PC-3 (cell line): Measurements from ENCODE around the gene TMEM214. TPM values are rescaled to one million over a fixed set of nuclear protein-coding genes. Genes with fewer than 3 reads are reported as not detected.
A peak's percentile ranks its signal among the peaks of the same experiment; 100 is the strongest.

Experiments used
- ATAC-seq: fragments of 200-7000 bp; cut with Tn5 transposase; 2 replicates; pipeline ENCODE4 v1.9.1; 2020; ENCODE audit warnings: mild to moderate bottlenecking, moderate library complexity
- BruUV-seq: library from RNA; stranded (reverse); fragments of 400-500 nt; replicated peaks from 2 replicates; lab custom pipeline; 2021; lab: Mats Ljungman, UMichigan
- CTCF ChIA-PET: fragments of 300-600 bp; sonication (Branson Sonifier 250); formaldehyde crosslinking; loops from one replicate; lab custom pipeline; 2022; ENCODE audit warnings: antibody characterized with exemption; lab: Charles Lee
- POLR2A ChIA-PET: fragments of 300-600 bp; sonication (Branson Sonifier 250); formaldehyde crosslinking; loops from one replicate; lab custom pipeline; 2022; ENCODE audit warnings: antibody characterized with exemption; ENCODE audit not compliant: unreplicated experiment; lab: Charles Lee
- DNase-seq: peaks from one replicate; pipeline ENCODE4 v3.0.0-alpha.2; 2015
- H2AFZ ChIP-seq: fragments of 300-600 bp; sonication (generic); 2 replicates; pipeline ENCODE4 v1.6.0; 2016; ENCODE audit warnings: antibody characterized with exemption, low read length
- H3F3A ChIP-seq: fragments of 300-600 bp; sonication (generic); one replicate; pipeline ENCODE4 v1.6.0; 2017; ENCODE audit warnings: antibody characterized with exemption, low read length, control low read depth, mild to moderate bottlenecking; ENCODE audit not compliant: unreplicated experiment
- H3K27ac ChIP-seq: fragments of 300-600 bp; sonication (generic); 2 replicates; pipeline ENCODE4 v1.5.1; 2016; ENCODE audit warnings: mild to moderate bottlenecking, low read length
- H3K27me3 ChIP-seq: fragments of 300-600 bp; sonication (generic); 2 replicates; pipeline ENCODE4 v1.6.1; 2016; ENCODE audit warnings: low read length, mixed read lengths
- H3K36me3 ChIP-seq: fragments of 300-600 bp; sonication (generic); 2 replicates; pipeline ENCODE4 v1.6.1; 2016; ENCODE audit warnings: low read depth, mixed run types, low read length, mixed read lengths
- H3K4me1 ChIP-seq: fragments of 300-600 bp; sonication (generic); 2 replicates; pipeline ENCODE4 v1.5.1; 2016; ENCODE audit warnings: low read length; ENCODE audit not compliant: insufficient read depth
- H3K4me2 ChIP-seq: fragments of 300-600 bp; sonication (generic); 2 replicates; pipeline ENCODE4 v1.6.0; 2016; ENCODE audit warnings: low read length
- H3K4me3 ChIP-seq: fragments of 300-600 bp; sonication (generic); 2 replicates; pipeline ENCODE4 v1.5.1; 2016; ENCODE audit warnings: mild to moderate bottlenecking, low read length, mixed read lengths
- H3K79me2 ChIP-seq: fragments of 300-600 bp; sonication (generic); 2 replicates; pipeline ENCODE4 v1.6.1; 2017; ENCODE audit warnings: low read length, mixed read lengths
- H3K9ac ChIP-seq: fragments of 300-600 bp; sonication (generic); 2 replicates; pipeline ENCODE4 v1.6.0; 2016; ENCODE audit warnings: mild to moderate bottlenecking, low read length
- H3K9me2 ChIP-seq: fragments of 300-600 bp; sonication (generic); replicated peaks from 2 replicates; pipeline ENCODE4 v1.6.1; 2016; ENCODE audit warnings: mixed run types, low read length, mixed read lengths
- H3K9me3 ChIP-seq: fragments of 300-600 bp; sonication (generic); 2 replicates; pipeline ENCODE4 v1.6.1; 2016; ENCODE audit warnings: low read length, mixed read lengths
- H4K20me1 ChIP-seq: fragments of 300-600 bp; sonication (generic); 2 replicates; pipeline ENCODE4 v1.6.1; 2016; ENCODE audit warnings: low read length, mixed read lengths
- EZH2 ChIP-seq: fragments of 300-600 bp; sonication (generic); IDR thresholded peaks from one replicate; pipeline ENCODE4 v1.6.1; 2017; ENCODE audit warnings: antibody characterized with exemption, mild to moderate bottlenecking, low read length; ENCODE audit not compliant: unreplicated experiment
- EZH2phosphoT487 ChIP-seq: fragments of 300-600 bp; sonication (generic); IDR thresholded peaks from 2 replicates; pipeline ENCODE4 v1.6.1; 2018; ENCODE audit warnings: mild to moderate bottlenecking, antibody characterized with exemption, low read length, borderline replicate concordance
- intact Hi-C: fragments of 100-400 bp; cut with micrococcal nuclease; formaldehyde crosslinking; loops from 2 replicates; pipeline ENCODE4 v1.9.0; 2023
- total RNA-seq: library from RNA; depleted of rRNA; stranded (reverse); fragments of >200 nt; gene quantifications from 2 replicates; pipeline ENCODE4 v1.2.3, GENCODE V29; 2014
- TF ChIP-seq, protein P1 (sequence below): fragments of 300-600 bp; sonication (generic); conservative IDR thresholded peaks from 2 replicates; pipeline ENCODE4 v1.5.1; 2017; ENCODE audit warnings: antibody characterized with exemption, low read depth, mild to moderate bottlenecking, low read length

The TMEM214 gene
- total RNA-seq, 1 experiment from 2014 or later = 43.0 TPM

DNA sequence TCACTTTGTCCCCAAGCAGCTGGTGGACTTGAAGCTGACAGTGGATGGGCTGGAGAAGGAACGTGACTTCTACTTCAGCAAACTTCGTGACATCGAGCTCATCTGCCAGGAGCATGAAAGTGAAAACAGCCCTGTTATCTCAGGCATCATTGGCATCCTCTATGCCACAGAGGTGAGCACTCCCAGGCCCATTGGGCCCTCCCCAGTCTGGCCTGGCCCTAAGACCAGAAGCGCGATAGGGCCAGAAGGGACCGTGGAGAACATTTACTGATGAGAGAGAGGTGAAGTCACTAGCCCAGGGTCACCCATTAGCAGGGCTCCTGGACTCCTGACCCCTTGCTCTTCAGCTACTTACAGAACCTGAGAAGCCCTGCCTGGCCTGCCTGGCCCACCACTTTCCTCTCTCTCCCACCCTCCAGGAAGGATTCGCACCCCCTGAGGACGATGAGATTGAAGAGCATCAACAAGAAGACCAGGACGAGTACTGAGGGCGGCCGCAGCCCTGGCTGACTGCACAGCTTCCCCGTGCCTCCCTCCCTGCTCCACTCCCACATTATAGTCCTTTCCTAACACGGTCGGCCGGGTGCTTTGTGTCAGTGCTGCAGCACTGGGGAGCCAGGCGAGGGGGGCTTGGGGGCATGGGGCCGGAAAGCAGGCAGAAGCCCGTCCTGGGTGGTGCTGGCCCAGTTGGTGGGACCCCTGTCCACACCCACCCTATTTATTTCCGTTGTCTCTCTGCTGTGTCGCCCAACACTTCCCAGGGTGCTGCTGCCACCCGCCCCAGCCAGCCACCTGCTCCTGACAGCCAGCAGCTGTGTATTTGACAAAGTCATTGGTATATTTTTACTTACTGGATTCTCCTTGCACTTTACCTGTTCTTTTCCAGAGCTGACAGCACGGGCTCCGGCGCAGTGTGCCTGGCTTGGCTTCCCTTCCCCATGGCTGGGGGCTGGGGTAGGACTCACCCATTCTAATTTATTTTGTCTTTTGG, 6.6 kb upstream of the TMEM214 start:
- Histone ChIP-seq H3K4me3 (no peak overlapping the region), H4K20me1 (no peaks in the 10 kb centered on the region), H3K4me1 (peaks cover 14% of the 10 kb centered on the region), H3K79me2 (no peaks in the 10 kb centered on the region), H3K4me2 (no peak overlapping the region), H3K27me3 (no peaks in the 10 kb centered on the region), H3F3A (peaks cover under 1% of the 10 kb centered on the region), H2AFZ (no peak overlapping the region), H3K9me3 (no peaks in the 10 kb centered on the region), H3K27ac (no peak overlapping the region), H3K9ac (no peak overlapping the region), H3K36me3 (peaks cover 5% of the 10 kb centered on the region; the same call in 1 of the 2 replicates), H3K9me2 (no peaks in the 10 kb centered on the region)
- TSS peak; percentile 34 for BruUV-seq
- CTCF ChIA-PET = no interaction called here
- intact Hi-C loops = no loop called here
- no peak for ATAC-seq
- DNase-seq = no peak
- TF ChIP-seq, protein P1, sequence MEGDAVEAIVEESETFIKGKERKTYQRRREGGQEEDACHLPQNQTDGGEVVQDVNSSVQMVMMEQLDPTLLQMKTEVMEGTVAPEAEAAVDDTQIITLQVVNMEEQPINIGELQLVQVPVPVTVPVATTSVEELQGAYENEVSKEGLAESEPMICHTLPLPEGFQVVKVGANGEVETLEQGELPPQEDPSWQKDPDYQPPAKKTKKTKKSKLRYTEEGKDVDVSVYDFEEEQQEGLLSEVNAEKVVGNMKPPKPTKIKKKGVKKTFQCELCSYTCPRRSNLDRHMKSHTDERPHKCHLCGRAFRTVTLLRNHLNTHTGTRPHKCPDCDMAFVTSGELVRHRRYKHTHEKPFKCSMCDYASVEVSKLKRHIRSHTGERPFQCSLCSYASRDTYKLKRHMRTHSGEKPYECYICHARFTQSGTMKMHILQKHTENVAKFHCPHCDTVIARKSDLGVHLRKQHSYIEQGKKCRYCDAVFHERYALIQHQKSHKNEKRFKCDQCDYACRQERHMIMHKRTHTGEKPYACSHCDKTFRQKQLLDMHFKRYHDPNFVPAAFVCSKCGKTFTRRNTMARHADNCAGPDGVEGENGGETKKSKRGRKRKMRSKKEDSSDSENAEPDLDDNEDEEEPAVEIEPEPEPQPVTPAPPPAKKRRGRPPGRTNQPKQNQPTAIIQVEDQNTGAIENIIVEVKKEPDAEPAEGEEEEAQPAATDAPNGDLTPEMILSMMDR = no peak
- TF ChIP-seq EZH2 (no peak), EZH2phosphoT487 (no peak)
- POLR2A ChIA-PET = no interaction called here

DNA sequence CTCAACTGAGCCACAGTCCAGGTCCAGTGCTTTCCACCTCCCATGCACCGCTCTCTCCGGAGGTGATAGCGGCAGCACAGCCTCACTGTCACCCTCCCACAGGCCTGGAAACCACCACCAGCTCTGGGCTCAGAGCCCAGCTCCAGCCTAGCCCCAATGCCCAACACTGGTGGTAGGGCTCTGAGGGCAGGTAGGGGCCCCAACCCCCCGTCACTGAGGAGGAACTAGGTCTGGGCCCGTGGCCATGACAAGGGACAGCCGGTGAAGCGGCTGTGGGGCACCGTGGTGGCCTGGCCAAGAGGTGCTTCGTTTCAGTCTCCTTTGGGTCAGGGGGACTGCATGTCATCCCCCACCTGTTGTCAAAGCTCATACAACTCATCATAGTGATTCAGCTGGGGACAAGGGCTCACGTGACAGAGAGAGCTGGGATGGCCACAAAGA, 5.5 kb upstream of the TMEM214 start:
- no peaks in the 10 kb centered on the region for H4K20me1 ChIP-seq
- no peak overlapping the region for H3K27ac ChIP-seq
- TF ChIP-seq EZH2 = no peak
- TF ChIP-seq, protein P1 = no peak
- no peak for TF ChIP-seq EZH2phosphoT487
- no peak overlapping the region for H3K4me2 ChIP-seq
- no peak overlapping the region for H3K9ac ChIP-seq
- no peak overlapping the region for H3K4me3 ChIP-seq
- no peak for ATAC-seq
- intact Hi-C loops = no loop called here
- DNase-seq = no peak
- no peaks in the 10 kb centered on the region for H3K9me3 ChIP-seq
- no peak overlapping the region for H2AFZ ChIP-seq
- H3K4me1 ChIP-seq = peaks cover 3% of the 10 kb centered on the region
- BruUV-seq = no TSS peak
- no peaks in the 10 kb centered on the region for H3K79me2 ChIP-seq
- CTCF ChIA-PET = no interaction called here
- H3F3A ChIP-seq = no peaks in the 10 kb centered on the region
- H3K9me2 ChIP-seq = no peaks in the 10 kb centered on the region
- H3K36me3 ChIP-seq = peaks cover 5% of the 10 kb centered on the region; the same call in 1 of the 2 replicates
- POLR2A ChIA-PET = no interaction called here
- no peaks in the 10 kb centered on the region for H3K27me3 ChIP-seq

DNA sequence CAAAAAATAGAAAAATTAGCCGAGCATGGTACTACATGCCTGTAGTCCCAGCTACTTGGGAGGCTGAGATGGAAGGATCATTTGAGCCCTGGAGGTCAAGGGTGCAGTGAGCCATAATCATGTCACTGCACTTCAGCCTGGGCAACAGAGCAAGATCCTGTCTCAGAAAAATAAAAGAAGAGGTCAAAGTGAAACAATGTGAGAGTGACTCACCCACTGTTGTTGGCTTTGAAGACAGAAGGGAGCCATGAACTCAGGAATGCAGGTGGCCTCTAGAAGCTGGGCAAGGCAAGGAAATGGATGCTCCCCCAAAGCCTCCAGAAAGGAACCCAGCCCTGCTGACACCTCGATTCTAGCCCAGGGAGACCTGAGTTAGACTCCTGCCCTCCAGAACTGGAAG, 3.7 kb upstream of the TMEM214 start:
- no TSS peak for BruUV-seq
- Histone ChIP-seq H3K4me3 (no peak overlapping the region), H3K27ac (no peak overlapping the region), H3K9me3 (no peaks in the 10 kb centered on the region), H3K79me2 (peaks cover 13% of the 10 kb centered on the region), H3K9me2 (no peaks in the 10 kb centered on the region), H3K36me3 (peaks cover 5% of the 10 kb centered on the region; the same call in 1 of the 2 replicates), H3K27me3 (no peaks in the 10 kb centered on the region), H3K4me2 (no peak overlapping the region), H3F3A (no peaks in the 10 kb centered on the region), H2AFZ (no peak overlapping the region), H3K4me1 (peaks cover 5% of the 10 kb centered on the region), H4K20me1 (no peaks in the 10 kb centered on the region), H3K9ac (no peak overlapping the region)
- TF ChIP-seq, protein P1 = no peak
- no peak for TF ChIP-seq EZH2
- no peak for TF ChIP-seq EZH2phosphoT487
- ChIA-PET POLR2A (no interaction called here), CTCF (interaction anchor here (0.5 kb wide), 1 partner anchor 8 kb away, joined by 3 read pairs; no protein-coding TSS in a partner anchor)
- ATAC-seq = no peak
- intact Hi-C loops = no loop called here
- no peak for DNase-seq
